IMR-90 (cell line): ENCODE measurements around the gene APPBP2. TPM values are rescaled to one million over a fixed set of nuclear protein-coding genes. Genes with fewer than 3 reads are reported as not detected.

Source experiments
- ATAC-seq: fragments of 200-7000 bp; cut with Tn5 transposase; 2 replicates; pipeline ENCODE4 v1.9.1; 2020; ENCODE audit warnings: low read depth, mild to moderate bottlenecking, moderate library complexity
- BruUV-seq: library from RNA; stranded (reverse); fragments of 400-500 nt; replicated peaks from 2 replicates; lab custom pipeline; 2021; lab: Mats Ljungman, UMichigan
- CTCF ChIA-PET: fragments of 300-600 bp; formaldehyde crosslinking; extraction: SDS; loops from one replicate; lab custom pipeline; 2021; ENCODE audit warnings: antibody characterized with exemption; lab: Yijun Ruan, JAX
- POLR2A ChIA-PET: fragments of 300-600 bp; sonication (Branson Sonifier 250); formaldehyde crosslinking; loops from one replicate; lab custom pipeline; 2022; ENCODE audit warnings: antibody characterized with exemption; ENCODE audit not compliant: unreplicated experiment; lab: Charles Lee
- DNase-seq: peaks from one replicate; pipeline ENCODE4 v3.0.0; 2013
- H2AFZ ChIP-seq: replicated peaks from 2 replicates; pipeline ENCODE3; 2013; ENCODE audit warnings: low read length, mild to moderate bottlenecking; ENCODE audit not compliant: poor library complexity
- H2AK5ac ChIP-seq: 2 replicates; pipeline ENCODE4 v1.6.1; 2013; ENCODE audit warnings: low read depth, low read length, inconsistent platforms
- H2AK9ac ChIP-seq: replicated peaks from 2 replicates; pipeline ENCODE3; 2013; ENCODE audit warnings: mild to moderate bottlenecking, low read depth, low read length, moderate library complexity; ENCODE audit not compliant: poor library complexity
- H2BK120ac ChIP-seq: 2 replicates; pipeline ENCODE4 v1.6.1; 2013; ENCODE audit warnings: low read depth, low read length, inconsistent platforms
- H2BK15ac ChIP-seq: 3 replicates; pipeline ENCODE4 v1.6.1; 2013; ENCODE audit warnings: low read depth, low read length, inconsistent platforms
- H2BK20ac ChIP-seq: 2 replicates; pipeline ENCODE4 v1.6.1; 2013; ENCODE audit warnings: low read depth, mild to moderate bottlenecking, inconsistent platforms, low read length, moderate library complexity
- H2BK5ac ChIP-seq: 2 replicates; pipeline ENCODE4 v1.6.1; 2013; ENCODE audit warnings: mild to moderate bottlenecking, low read depth, low read length, inconsistent platforms; ENCODE audit not compliant: poor library complexity, severe bottlenecking
- H3K14ac ChIP-seq: replicated peaks from 2 replicates; pipeline ENCODE4 v1.6.1; 2013; ENCODE audit warnings: low read depth, low read length, inconsistent platforms
- H3K18ac ChIP-seq: 2 replicates; pipeline ENCODE4 v1.6.1; 2013; ENCODE audit warnings: low read depth, low read length, control low read depth
- H3K23ac ChIP-seq: 2 replicates; pipeline ENCODE4 v1.6.1; 2013; ENCODE audit warnings: low read depth, low read length, inconsistent platforms
- H3K27ac ChIP-seq: 2 replicates; pipeline ENCODE4 v1.5.1; 2013; ENCODE audit warnings: mild to moderate bottlenecking, control low read depth, low read length; ENCODE audit not compliant: insufficient read depth
- H3K27me3 ChIP-seq: 2 replicates; pipeline ENCODE4 v1.6.1; 2013; ENCODE audit warnings: low read length; ENCODE audit not compliant: control insufficient read depth, insufficient read depth
- H3K36me3 ChIP-seq: 2 replicates; pipeline ENCODE4 v1.6.1; 2013; ENCODE audit warnings: low read length, mixed read lengths; ENCODE audit not compliant: control insufficient read depth, insufficient read depth
- H3K4ac ChIP-seq: 2 replicates; pipeline ENCODE4 v1.6.1; 2013; ENCODE audit warnings: low read depth, low read length, inconsistent platforms
- H3K4me1 ChIP-seq: 2 replicates; pipeline ENCODE4 v1.6.1; 2013; ENCODE audit warnings: low read length, mixed read lengths; ENCODE audit not compliant: control insufficient read depth, insufficient read depth
- H3K4me2 ChIP-seq: 2 replicates; pipeline ENCODE4 v1.6.1; 2013; ENCODE audit warnings: low read depth, mild to moderate bottlenecking, control low read depth, low read length, moderate library complexity
- H3K4me3 ChIP-seq: 2 replicates; pipeline ENCODE4 v1.5.1; 2013; ENCODE audit warnings: low read depth, mild to moderate bottlenecking, control low read depth, low read length, moderate library complexity; ENCODE audit not compliant: insufficient read depth
- H3K56ac ChIP-seq: 2 replicates; pipeline ENCODE4 v1.6.1; 2013; ENCODE audit warnings: low read length, inconsistent platforms; ENCODE audit not compliant: insufficient read depth; ENCODE audit errors: extremely low read depth
- H3K79me1 ChIP-seq, 2 experiments: 2 replicates each; pipeline ENCODE4 v1.6.1; 2013; ENCODE audit warnings: low read length in 2 of 2, inconsistent platforms in 1 of 2, low read depth in 1 of 2
- H3K9ac ChIP-seq: 2 replicates; pipeline ENCODE4 v1.6.1; 2013; ENCODE audit warnings: low read depth, low read length, control low read depth
- H3K9me1 ChIP-seq: 2 replicates; pipeline ENCODE4 v1.6.1; 2013; ENCODE audit warnings: low read length, inconsistent platforms; ENCODE audit not compliant: insufficient read depth
- H3K9me3 ChIP-seq: 2 replicates; pipeline ENCODE4 v1.6.1; 2013; ENCODE audit warnings: low read length; ENCODE audit not compliant: control insufficient read depth, insufficient read depth
- H4K20me1 ChIP-seq: 2 replicates; pipeline ENCODE4 v1.6.1; 2013; ENCODE audit warnings: low read length, inconsistent platforms; ENCODE audit not compliant: insufficient read depth
- H4K5ac ChIP-seq: 2 replicates; pipeline ENCODE4 v1.6.1; 2013; ENCODE audit warnings: mild to moderate bottlenecking, low read depth, low read length, control low read depth
- H4K8ac ChIP-seq, 2 experiments: 2 replicates each; pipeline ENCODE4 v1.6.1; 2013; ENCODE audit warnings: low read depth in 2 of 2, low read length in 2 of 2, control low read depth in 1 of 2, inconsistent platforms in 1 of 2
- H4K91ac ChIP-seq: 2 replicates; pipeline ENCODE4 v1.6.1; 2013; ENCODE audit warnings: low read depth, low read length, inconsistent platforms; ENCODE audit not compliant: insufficient read depth
- CEBPB ChIP-seq: IDR thresholded peaks from 2 replicates; pipeline ENCODE4 v1.6.1; 2012; ENCODE audit warnings: low read depth, low read length, improper control_type of control experiment
- CHD1 ChIP-seq: IDR thresholded peaks from 2 replicates; pipeline ENCODE4 v1.6.1; 2012; ENCODE audit warnings: low read depth, low read length, improper control_type of control experiment
- MAZ ChIP-seq: IDR thresholded peaks from 2 replicates; pipeline ENCODE4 v1.6.1; 2012; ENCODE audit warnings: low read depth, mild to moderate bottlenecking, low read length, improper control_type of control experiment, moderate library complexity, borderline replicate concordance
- NFE2L2 ChIP-seq: fragments of 150-350 bp; IDR thresholded peaks from 2 replicates; pipeline ENCODE4 v1.6.1; 2016; ENCODE audit warnings: low read depth, mild to moderate bottlenecking, low read length
- POLR2A ChIP-seq: IDR thresholded peaks from 2 replicates; pipeline ENCODE4 v1.6.1; 2012; ENCODE audit warnings: mild to moderate bottlenecking, low read depth, low read length
- RAD21 ChIP-seq: IDR thresholded peaks from 2 replicates; pipeline ENCODE4 v1.6.1; 2012; ENCODE audit warnings: low read length, improper control_type of control experiment
- RFX5 ChIP-seq: IDR thresholded peaks from 2 replicates; pipeline ENCODE4 v1.8.0; 2012; ENCODE audit warnings: low read depth, mild to moderate bottlenecking, low read length, moderate library complexity
- SMC3 ChIP-seq: fragments of 150-350 bp; IDR thresholded peaks from 2 replicates; pipeline ENCODE4 v1.6.1; 2016; ENCODE audit warnings: low read depth, mild to moderate bottlenecking, antibody characterized with exemption, low read length, moderate library complexity
- WGBS, 2 experiments: methylation state at CpG; one replicate each; pipeline versions ENCODE4 v1.1.5 to v1.1.7; 2013; ENCODE audit warnings: missing lambda C conversion rate in 2 of 2; ENCODE audit not compliant: insufficient read length in 1 of 2; ENCODE audit errors: extremely low coverage in 2 of 2; 5-methylcytosine and 5-hydroxymethylcytosine counted together
- dilution Hi-C: fragments of 300-500 bp; cut with HindIII; formaldehyde crosslinking; loops from one replicate; pipeline ENCODE4 v1.14.3; 2018; ENCODE audit warnings: low sequenced_read_pairs; ENCODE audit not compliant: unreplicated experiment
- in situ Hi-C: fragments of 300-500 bp; cut with MboI; formaldehyde crosslinking; loops from 3 replicates; pipeline ENCODE4 v1.14.3; 2019; ENCODE audit warnings: low sequenced_read_pairs, inconsistent platforms, mixed read lengths
- intact Hi-C: fragments of 100-400 bp; cut with micrococcal nuclease; formaldehyde crosslinking; loops from 2 replicates; pipeline ENCODE4 v1.10.0; 2022
- polyA plus RNA-seq, 3 experiments: library from polyadenylated mRNA; depleted of rRNA; stranded (reverse); fragments of >200 nt; gene quantifications; 2 replicates each; pipeline ENCODE4 v1.2.3, GENCODE V29; 2012; ENCODE audit warnings: low replicate concordance in 1 of 3
- total RNA-seq: library from RNA; depleted of rRNA; stranded (reverse); fragments of >200 nt; gene quantifications from 2 replicates; pipeline ENCODE4 v1.2.3, GENCODE V29; 2012
- TF ChIP-seq, protein P1 (sequence below): conservative IDR thresholded peaks from 2 replicates; pipeline ENCODE4 v1.5.1; 2012; ENCODE audit warnings: mild to moderate bottlenecking, low read depth, low read length, improper control_type of control experiment
- TF ChIP-seq, protein P2 (sequence below): fragments of 150-350 bp; IDR thresholded peaks from 2 replicates; pipeline ENCODE4 v1.6.1; 2016; ENCODE audit warnings: low read depth, mild to moderate bottlenecking, low read length, moderate library complexity, borderline replicate concordance

Gene APPBP2
- total and polyA plus RNA-seq, 2 of the 4 experiments (the other 2 are of a cell fraction) = 12.3 to 93.9 TPM

DNA sequence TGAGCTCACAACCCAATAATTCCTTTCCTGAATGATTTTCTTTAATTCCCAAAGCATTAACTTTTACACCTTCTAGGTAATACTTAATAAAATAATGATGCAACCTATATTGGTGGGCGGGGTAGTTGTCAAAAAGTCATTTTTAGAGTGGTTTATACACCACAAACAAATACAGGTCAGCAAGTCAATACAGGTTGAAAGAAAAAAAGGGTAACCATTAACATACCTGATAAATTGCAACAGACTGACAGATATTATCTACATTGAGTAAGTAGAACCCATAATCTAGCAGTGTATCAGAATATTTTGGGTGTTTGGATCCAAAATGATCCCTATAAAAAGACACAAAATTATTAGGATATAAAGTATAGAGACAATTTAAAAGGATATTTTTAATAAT is 64.5 kb downstream of the APPBP2 start:
- Histone ChIP-seq H3K9me1 (no peaks in the 10 kb centered on the region), H3K4ac (no peak overlapping the region), H3K23ac (no peak overlapping the region), H4K5ac (no peak overlapping the region), H2BK5ac (no peak overlapping the region), H4K91ac (no peak overlapping the region), H2BK15ac (no peak overlapping the region), H2BK20ac (no peak overlapping the region), H3K4me2 (no peak overlapping the region), H2AK9ac (no peak overlapping the region), H3K9ac (no peak overlapping the region), H3K4me1 (no peaks in the 10 kb centered on the region), H3K79me1 (peaks cover 21 to 32% of the 10 kb centered on the region in 2 experiments), H3K14ac (no peak overlapping the region), H2AK5ac (no peak overlapping the region), H3K18ac (no peak overlapping the region), H3K4me3 (no peak overlapping the region), H3K56ac (no peak overlapping the region), H3K27ac (no peak overlapping the region), H4K20me1 (no peaks in the 10 kb centered on the region; the same call in 1 of the 2 replicates), H2AFZ (no peak overlapping the region), H4K8ac (no peak overlapping the region), H3K27me3 (no peaks in the 10 kb centered on the region), H3K36me3 (peaks cover 53% of the 10 kb centered on the region), H3K9me3 (0 out of 2 replicates have a peak, but pooled peaks cover 2% of the 10 kb centered on the region), H2BK120ac (no peak overlapping the region)
- no CpG with 5 or more reads among the region's 1 CpG for WGBS, 2 experiments
- ChIA-PET POLR2A (no interaction called here), CTCF (interaction anchor here (0.7 kb wide), 1 partner anchor 183 kb away, joined by 4 read pairs; no protein-coding TSS in a partner anchor)
- BruUV-seq = no TSS peak
- intact Hi-C loops = no loop called here
- ATAC-seq (no peak), DNase-seq (no peak)
- TF ChIP-seq POLR2A (no peak), CEBPB (no peak), RFX5 (no peak), CHD1 (no peak), MAZ (no peak), SMC3 (no peak), NFE2L2 (no peak), RAD21 (no peak)
- TF ChIP-seq, protein P1, sequence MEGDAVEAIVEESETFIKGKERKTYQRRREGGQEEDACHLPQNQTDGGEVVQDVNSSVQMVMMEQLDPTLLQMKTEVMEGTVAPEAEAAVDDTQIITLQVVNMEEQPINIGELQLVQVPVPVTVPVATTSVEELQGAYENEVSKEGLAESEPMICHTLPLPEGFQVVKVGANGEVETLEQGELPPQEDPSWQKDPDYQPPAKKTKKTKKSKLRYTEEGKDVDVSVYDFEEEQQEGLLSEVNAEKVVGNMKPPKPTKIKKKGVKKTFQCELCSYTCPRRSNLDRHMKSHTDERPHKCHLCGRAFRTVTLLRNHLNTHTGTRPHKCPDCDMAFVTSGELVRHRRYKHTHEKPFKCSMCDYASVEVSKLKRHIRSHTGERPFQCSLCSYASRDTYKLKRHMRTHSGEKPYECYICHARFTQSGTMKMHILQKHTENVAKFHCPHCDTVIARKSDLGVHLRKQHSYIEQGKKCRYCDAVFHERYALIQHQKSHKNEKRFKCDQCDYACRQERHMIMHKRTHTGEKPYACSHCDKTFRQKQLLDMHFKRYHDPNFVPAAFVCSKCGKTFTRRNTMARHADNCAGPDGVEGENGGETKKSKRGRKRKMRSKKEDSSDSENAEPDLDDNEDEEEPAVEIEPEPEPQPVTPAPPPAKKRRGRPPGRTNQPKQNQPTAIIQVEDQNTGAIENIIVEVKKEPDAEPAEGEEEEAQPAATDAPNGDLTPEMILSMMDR = no peak
- TF ChIP-seq, protein P2, sequence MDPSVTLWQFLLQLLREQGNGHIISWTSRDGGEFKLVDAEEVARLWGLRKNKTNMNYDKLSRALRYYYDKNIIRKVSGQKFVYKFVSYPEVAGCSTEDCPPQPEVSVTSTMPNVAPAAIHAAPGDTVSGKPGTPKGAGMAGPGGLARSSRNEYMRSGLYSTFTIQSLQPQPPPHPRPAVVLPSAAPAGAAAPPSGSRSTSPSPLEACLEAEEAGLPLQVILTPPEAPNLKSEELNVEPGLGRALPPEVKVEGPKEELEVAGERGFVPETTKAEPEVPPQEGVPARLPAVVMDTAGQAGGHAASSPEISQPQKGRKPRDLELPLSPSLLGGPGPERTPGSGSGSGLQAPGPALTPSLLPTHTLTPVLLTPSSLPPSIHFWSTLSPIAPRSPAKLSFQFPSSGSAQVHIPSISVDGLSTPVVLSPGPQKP = no peak
- in situ Hi-C loops = no loop called here
- dilution Hi-C loops = no loop called here
